Activated CD8-positive, alpha-beta T cell treated with anti-CD3 and anti-CD28 coated beads for 36 hours (primary cell): ENCODE results near the gene DNASE1. TPM values are rescaled to one million over a fixed set of nuclear protein-coding genes. Genes with fewer than 3 reads are reported as not detected.

ENCODE experiments used
- ATAC-seq: fragments of 200-7000 bp; cut with Tn5 transposase; one replicate; pipeline ENCODE4 v1.10.0; 2021; ENCODE audit warnings: mild to moderate bottlenecking, moderate library complexity
- CTCF ChIA-PET: fragments of 350-600 bp; sonication (Branson Sonifier 250); formaldehyde crosslinking; loops from one replicate; lab custom pipeline; 2021; ENCODE audit warnings: antibody characterized with exemption; lab: Charles Lee
- POLR2A ChIA-PET: fragments of 350-600 bp; sonication (Branson Sonifier 250); formaldehyde crosslinking; loops from one replicate; lab custom pipeline; 2021; ENCODE audit warnings: antibody characterized with exemption; lab: Charles Lee
- DNase-seq: peaks from one replicate; pipeline ENCODE4 v3.0.0-alpha.2; 2020
- H3K27ac Mint-ChIP-seq: one replicate; pipeline ENCODE4 v1.8.0; 2021; ENCODE audit warnings: mild to moderate bottlenecking, mixed read lengths
- H3K27me3 Mint-ChIP-seq: one replicate; pipeline ENCODE4 v1.8.0; 2021; ENCODE audit warnings: mixed read lengths
- H3K36me3 Mint-ChIP-seq: one replicate; pipeline ENCODE4 v1.8.0; 2021; ENCODE audit warnings: low read depth, mixed read lengths
- H3K4me1 Mint-ChIP-seq: one replicate; pipeline ENCODE4 v1.8.0; 2021; ENCODE audit warnings: low read depth, mixed read lengths
- H3K4me3 Mint-ChIP-seq: one replicate; pipeline ENCODE4 v1.8.0; 2021; ENCODE audit warnings: mild to moderate bottlenecking, moderate library complexity, mixed read lengths
- H3K9me3 Mint-ChIP-seq: one replicate; pipeline ENCODE4 v1.8.0; 2021; ENCODE audit warnings: mixed read lengths
- intact Hi-C: fragments of 100-400 bp; cut with micrococcal nuclease; formaldehyde crosslinking; loops from one replicate; pipeline ENCODE4 v1.10.0; 2022
- total RNA-seq, 2 experiments: library from RNA; stranded (reverse); gene quantifications; one replicate each; pipeline ENCODE4 v1.2.3, GENCODE V29; 2021
- TF ChIP-seq, protein P1 (sequence below): fragments of 200-600 bp; IDR thresholded peaks from one replicate; pipeline ENCODE4 v1.8.0; 2022; ENCODE audit warnings: antibody characterized with exemption, mild to moderate bottlenecking

Gene DNASE1
- total RNA-seq, 2 experiments from 2014 or later, result 11.8 to 12.1 TPM

DNA sequence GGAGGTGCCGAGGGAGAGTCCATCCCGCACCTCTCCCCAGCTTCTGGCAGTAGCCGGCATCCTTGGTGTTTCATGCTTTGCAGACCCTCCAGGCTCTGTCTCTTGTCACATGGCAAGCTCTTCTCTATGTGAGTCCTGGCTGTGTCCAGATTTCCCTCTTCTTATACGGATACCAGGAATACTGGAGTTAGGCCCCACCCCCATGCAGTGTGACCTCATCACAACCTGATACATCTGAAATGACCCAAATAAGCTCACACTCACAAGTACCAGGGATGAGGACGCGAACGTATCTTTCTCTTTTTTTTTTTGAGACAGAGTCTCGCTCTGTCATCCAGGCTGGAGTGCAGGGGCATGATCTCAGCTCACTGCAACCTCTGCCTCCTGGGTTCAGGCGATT is 39.6 kb downstream of the DNASE1 start:
- ATAC-seq (no peak), DNase-seq (no peak)
- H3K27ac Mint-ChIP-seq, result no peak overlapping the region
- no peaks in the 10 kb centered on the region for H3K27me3 Mint-ChIP-seq
- TF ChIP-seq, protein P1, sequence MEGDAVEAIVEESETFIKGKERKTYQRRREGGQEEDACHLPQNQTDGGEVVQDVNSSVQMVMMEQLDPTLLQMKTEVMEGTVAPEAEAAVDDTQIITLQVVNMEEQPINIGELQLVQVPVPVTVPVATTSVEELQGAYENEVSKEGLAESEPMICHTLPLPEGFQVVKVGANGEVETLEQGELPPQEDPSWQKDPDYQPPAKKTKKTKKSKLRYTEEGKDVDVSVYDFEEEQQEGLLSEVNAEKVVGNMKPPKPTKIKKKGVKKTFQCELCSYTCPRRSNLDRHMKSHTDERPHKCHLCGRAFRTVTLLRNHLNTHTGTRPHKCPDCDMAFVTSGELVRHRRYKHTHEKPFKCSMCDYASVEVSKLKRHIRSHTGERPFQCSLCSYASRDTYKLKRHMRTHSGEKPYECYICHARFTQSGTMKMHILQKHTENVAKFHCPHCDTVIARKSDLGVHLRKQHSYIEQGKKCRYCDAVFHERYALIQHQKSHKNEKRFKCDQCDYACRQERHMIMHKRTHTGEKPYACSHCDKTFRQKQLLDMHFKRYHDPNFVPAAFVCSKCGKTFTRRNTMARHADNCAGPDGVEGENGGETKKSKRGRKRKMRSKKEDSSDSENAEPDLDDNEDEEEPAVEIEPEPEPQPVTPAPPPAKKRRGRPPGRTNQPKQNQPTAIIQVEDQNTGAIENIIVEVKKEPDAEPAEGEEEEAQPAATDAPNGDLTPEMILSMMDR, result no peak
- H3K4me3 Mint-ChIP-seq, result no peak overlapping the region
- ChIA-PET CTCF (interaction anchor here (0.7 kb wide), 1 partner anchor 643 kb away, joined by 3 read pairs; no protein-coding TSS in a partner anchor), POLR2A (no interaction called here)
- no peaks in the 10 kb centered on the region for H3K9me3 Mint-ChIP-seq
- intact Hi-C loops, result loop anchor here (10.0 kb wide), 1 partner anchor 181 kb away; no protein-coding TSS in a partner anchor
- H3K36me3 Mint-ChIP-seq, result peaks cover 26% of the 10 kb centered on the region
- peaks cover 24% of the 10 kb centered on the region for H3K4me1 Mint-ChIP-seq

DNA sequence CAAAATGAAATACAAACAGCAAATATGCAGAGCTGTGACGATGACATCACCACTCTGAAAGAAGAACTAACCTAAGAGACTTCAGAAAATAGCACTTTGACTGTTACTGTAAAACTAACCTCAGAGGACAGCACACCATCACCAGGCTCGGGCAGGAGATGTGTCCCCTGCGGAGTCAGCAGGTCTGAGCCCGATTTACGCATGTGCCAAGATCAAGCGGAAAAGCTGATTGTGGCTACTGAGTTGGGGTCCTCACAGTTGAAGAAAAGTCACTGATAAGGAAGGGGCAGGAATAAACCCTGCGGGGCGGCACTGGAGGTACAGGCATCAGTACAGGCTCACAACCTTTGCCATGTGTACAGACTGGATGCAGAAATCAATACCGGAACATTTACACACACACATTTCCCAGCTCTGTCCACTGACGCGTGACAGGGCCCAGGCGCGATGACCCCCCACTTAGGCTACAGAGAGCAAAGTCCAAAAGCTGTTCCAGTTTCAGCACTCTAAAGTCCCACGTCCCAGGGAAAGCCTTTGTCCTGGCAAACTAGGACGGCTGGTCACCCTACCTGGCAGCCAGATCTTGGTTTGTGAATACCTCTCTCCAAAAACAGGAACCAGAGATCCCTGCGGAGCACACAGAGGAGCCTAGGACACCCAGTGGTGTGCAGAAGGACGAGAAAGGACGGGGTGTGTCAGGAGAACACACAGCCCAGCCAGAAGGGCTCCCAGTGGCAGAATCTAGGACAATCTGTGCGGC is 41.3 kb downstream of the DNASE1 start:
- peaks cover 25% of the 10 kb centered on the region for H3K4me1 Mint-ChIP-seq
- ChIA-PET CTCF (no interaction called here), POLR2A (interaction anchor here (0.6 to 1.6 kb wide), 4 partner anchors 9 to 167 kb away, joined by 3 to 4 read pairs (median 3); partner anchors contain the start of gene TRAP1)
- no peaks in the 10 kb centered on the region for H3K9me3 Mint-ChIP-seq
- TF ChIP-seq, protein P1, result no peak
- ATAC-seq (no peak), DNase-seq (no peak)
- no peaks in the 10 kb centered on the region for H3K27me3 Mint-ChIP-seq
- no peak overlapping the region for H3K4me3 Mint-ChIP-seq
- H3K36me3 Mint-ChIP-seq, result peaks cover 21% of the 10 kb centered on the region
- intact Hi-C loops, result loop anchor here (10.0 kb wide), 1 partner anchor 179 kb away; no protein-coding TSS in a partner anchor
- no peak overlapping the region for H3K27ac Mint-ChIP-seq

DNA sequence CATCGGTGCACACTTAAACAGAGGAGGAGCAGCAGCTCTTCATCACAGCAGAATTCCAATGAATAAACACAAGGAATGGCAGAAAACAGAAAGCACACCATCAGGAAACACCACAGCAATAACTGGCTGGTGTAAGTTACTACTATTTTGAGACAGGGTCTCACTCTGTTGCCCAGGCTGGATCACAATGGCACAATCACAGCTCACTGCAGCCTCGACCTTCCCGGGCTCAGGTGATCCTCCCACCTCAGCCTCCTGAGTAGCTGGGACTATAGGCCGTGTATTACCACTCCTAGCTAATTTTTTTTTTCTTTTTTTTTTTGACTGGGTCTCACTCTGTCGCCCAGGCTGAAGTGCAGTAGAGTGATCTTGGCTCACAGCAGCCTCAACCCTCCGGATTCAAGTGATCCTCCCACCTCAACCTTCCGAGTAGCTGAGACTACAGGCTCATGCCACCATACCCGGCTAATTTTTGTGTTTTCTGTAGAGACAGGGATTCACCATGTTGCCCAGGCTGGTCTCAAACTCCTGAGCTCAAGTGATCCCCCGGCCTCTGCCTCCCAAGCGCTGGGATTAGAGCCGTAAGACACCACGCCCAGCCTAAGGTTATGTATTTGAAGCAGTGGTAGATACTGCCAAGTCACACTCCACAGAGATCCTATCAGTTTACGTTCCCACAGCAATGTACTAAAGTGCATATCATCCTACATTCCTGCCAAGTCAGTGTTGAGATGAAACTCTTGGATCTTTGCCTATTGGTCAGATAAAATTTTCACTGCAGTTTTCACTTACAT is 42.1 kb downstream of the DNASE1 start:
- intact Hi-C loops, result loop anchor here (10.0 kb wide), 1 partner anchor 178 kb away; no protein-coding TSS in a partner anchor
- H3K4me1 Mint-ChIP-seq, result peaks cover 20% of the 10 kb centered on the region

DNA sequence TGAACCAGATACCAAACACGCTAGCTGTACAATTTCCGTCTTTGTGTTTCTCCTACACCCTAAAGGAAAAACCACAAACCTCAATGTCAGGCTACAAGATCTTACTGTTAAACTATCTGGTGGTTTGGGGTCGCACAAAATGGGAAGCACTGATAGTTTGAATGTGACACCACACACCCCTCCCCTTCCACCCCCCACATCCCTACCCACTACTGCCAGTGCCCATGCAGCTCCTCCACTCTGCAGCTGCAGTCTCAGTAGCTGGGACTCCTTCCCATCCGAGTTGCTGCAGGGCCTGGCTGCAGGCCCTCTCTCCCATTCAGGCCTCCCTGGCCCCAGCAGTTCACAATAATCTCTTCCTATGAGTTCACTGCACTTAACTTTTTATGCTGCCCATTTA is 44.5 kb downstream of the DNASE1 start:
- H3K27me3 Mint-ChIP-seq, result no peaks in the 10 kb centered on the region
- peaks cover 29% of the 10 kb centered on the region for H3K36me3 Mint-ChIP-seq
- ChIA-PET CTCF (interaction anchor here (0.7 to 1.2 kb wide), 2 partner anchors 8 to 10 kb away, joined by 3 read pairs; no protein-coding TSS in a partner anchor), POLR2A (interaction anchor here (0.6 kb wide), 2 partner anchors 12 to 15 kb away, joined by 3 read pairs; no protein-coding TSS in a partner anchor)
- ATAC-seq (peak; percentile 4), DNase-seq (peak; percentile 9)
- TF ChIP-seq, protein P1, result no peak
- peaks cover 15% of the 10 kb centered on the region for H3K4me1 Mint-ChIP-seq
- no peak overlapping the region for H3K27ac Mint-ChIP-seq
- no peaks in the 10 kb centered on the region for H3K9me3 Mint-ChIP-seq
- no peak overlapping the region for H3K4me3 Mint-ChIP-seq
- intact Hi-C loops, result loop anchor here (10.0 kb wide), 1 partner anchor 176 kb away; no protein-coding TSS in a partner anchor

More for the DNA sequence above, 42.1 kb downstream of the DNASE1 start:
- TF ChIP-seq, protein P1, result no peak
- H3K36me3 Mint-ChIP-seq, result peaks cover 23% of the 10 kb centered on the region
- no peak overlapping the region for H3K27ac Mint-ChIP-seq
- POLR2A ChIA-PET, result interaction anchor here (0.6 to 1.6 kb wide), 5 partner anchors 10 to 1166 kb away, joined by 3 to 4 read pairs (median 3); partner anchors contain the start of gene TRAP1
- H3K4me3 Mint-ChIP-seq, result no peak overlapping the region
- H3K27me3 Mint-ChIP-seq, result no peaks in the 10 kb centered on the region
- DNase-seq, result no peak
- no peaks in the 10 kb centered on the region for H3K9me3 Mint-ChIP-seq
- CTCF ChIA-PET, result no interaction called here
- ATAC-seq, result no peak
